Thyroid gland (tissue), 4 donors: Measurements from ENCODE around the gene CHST11. TPM values are rescaled to one million over a fixed set of nuclear protein-coding genes. Genes with fewer than 3 reads are reported as not detected.

ENCODE experiments used
- DNase-seq, 2 donors: peaks; one replicate each; pipeline ENCODE4 v3.0.0-alpha.2; 2019
- H3K27ac ChIP-seq, 3 donors: fragments of 200-600 bp; sonication (generic); 1 replicate in 2 of 3; 2 replicates in 1 of 3; pipeline ENCODE4 v1.5.1; 2016 to 2019; ENCODE audit warnings: mild to moderate bottlenecking in 1 of 3, moderate library complexity in 1 of 3
- H3K27me3 ChIP-seq: fragments of 200-600 bp; sonication (generic); one replicate; pipeline ENCODE4 v1.5.1; 2019
- H3K36me3 ChIP-seq, 2 donors: fragments of 200-600 bp; sonication (generic); one replicate each; pipeline ENCODE4 v1.5.1; 2016 to 2019
- H3K4me1 ChIP-seq, 2 donors: fragments of 200-600 bp; sonication (generic); one replicate each; pipeline ENCODE4 v1.5.1; 2017 to 2019
- H3K4me3 ChIP-seq, 3 donors: fragments of 200-600 bp; sonication (generic); replicated peaks in 1 of 3; 1 replicate in 2 of 3; 2 replicates in 1 of 3; pipeline ENCODE4 v1.5.1; 2016; ENCODE audit warnings: mild to moderate bottlenecking in 1 of 3
- H3K9me3 ChIP-seq: fragments of 200-600 bp; sonication (generic); one replicate; pipeline ENCODE4 v1.5.1; 2017
- CTCF ChIP-seq, 6 experiments: fragments of 200-600 bp in 3 of 6; fragments of 450-650 bp in 3 of 6; sonication (generic) in 3 of 6; IDR thresholded peaks; one replicate each; pipeline ENCODE4 v1.5.1; 2016 to 2019; ENCODE audit warnings: antibody characterized with exemption in 6 of 6, mild to moderate bottlenecking in 2 of 6, inconsistent platforms in 1 of 6, moderate library complexity in 1 of 6
- POLR2A ChIP-seq, 2 donors: fragments of 450-650 bp; IDR thresholded peaks; one replicate each; pipeline ENCODE4 v1.6.1; 2017; ENCODE audit warnings: antibody characterized with exemption in 2 of 2, mild to moderate bottlenecking in 2 of 2, moderate library complexity in 1 of 2
- WGBS, 2 donors: methylation state at CpG; one replicate each; pipeline ENCODE4 v1.1.5; 2017; 5-methylcytosine and 5-hydroxymethylcytosine counted together
- intact Hi-C: fragments of 100-400 bp; cut with DNase I; formaldehyde crosslinking; loops from one replicate; pipeline ENCODE4 v1.15.1; 2023
- total RNA-seq, 4 donors: library from RNA; depleted of rRNA; stranded (reverse); fragments of >200 nt; gene quantifications; one replicate each; pipeline ENCODE4 v1.2.3, GENCODE V29; 2016

CHST11 gene
- total RNA-seq, 4 donors from 2014 or later: 6.9 to 11.6 (median 8.0) TPM

DNA sequence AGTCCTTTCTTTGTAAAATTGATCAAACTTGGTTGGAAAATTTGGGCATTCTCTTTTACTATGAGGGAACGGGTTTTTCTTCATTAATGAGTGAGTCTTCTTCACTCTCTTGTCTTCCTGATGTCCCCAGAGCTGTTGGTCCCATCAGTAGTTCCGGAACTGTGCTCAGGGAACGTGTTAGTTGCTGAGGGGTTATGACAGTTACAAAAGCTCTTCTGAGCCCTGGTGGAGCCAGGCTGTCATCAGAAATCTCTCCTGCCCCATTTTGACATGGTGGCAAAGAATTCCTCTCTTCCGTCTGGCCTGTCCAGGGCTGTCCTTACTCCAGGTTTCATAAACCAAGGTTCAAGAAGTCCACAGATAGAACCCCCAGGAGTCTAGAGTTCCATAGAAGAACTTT lies 292.8 kb downstream of the CHST11 start:
- 92 to 98% methylated on average over 4 of the region's 4 CpGs for WGBS, 2 donors
- TF ChIP-seq CTCF (IDR thresholded peaks at IDR 0.05): no peak
- TF ChIP-seq POLR2A (IDR thresholded peaks at IDR 0.05): no peak
- intact Hi-C loops: no loop called here

GRCh38 chr12:104750061-104750460 lies 293.3 kb downstream of the CHST11 start:
- no peak for TF ChIP-seq CTCF (IDR thresholded peaks at IDR 0.05)
- TF ChIP-seq POLR2A (IDR thresholded peaks at IDR 0.05): no peak
- 78 to 92% methylated on average over 5 of the region's 5 CpGs for WGBS, 2 donors
- Histone ChIP-seq H3K9me3 (no peaks in the 10 kb centered on the region), H3K4me1 (no peaks in the 10 kb centered on the region), H3K27ac (no peak overlapping the region), H3K4me3 (no peak overlapping the region), H3K27me3 (no peaks in the 10 kb centered on the region), H3K36me3 (no peaks in the 10 kb centered on the region)
- intact Hi-C loops: no loop called here
- no peak for DNase-seq

More for the DNA sequence above, 292.8 kb downstream of the CHST11 start:
- no peak overlapping the region for H3K27ac ChIP-seq
- H3K4me1 ChIP-seq: no peaks in the 10 kb centered on the region
- H3K9me3 ChIP-seq: no peaks in the 10 kb centered on the region
- no peak for DNase-seq
- no peaks in the 10 kb centered on the region for H3K36me3 ChIP-seq
- no peak overlapping the region for H3K4me3 ChIP-seq
- no peaks in the 10 kb centered on the region for H3K27me3 ChIP-seq

DNA sequence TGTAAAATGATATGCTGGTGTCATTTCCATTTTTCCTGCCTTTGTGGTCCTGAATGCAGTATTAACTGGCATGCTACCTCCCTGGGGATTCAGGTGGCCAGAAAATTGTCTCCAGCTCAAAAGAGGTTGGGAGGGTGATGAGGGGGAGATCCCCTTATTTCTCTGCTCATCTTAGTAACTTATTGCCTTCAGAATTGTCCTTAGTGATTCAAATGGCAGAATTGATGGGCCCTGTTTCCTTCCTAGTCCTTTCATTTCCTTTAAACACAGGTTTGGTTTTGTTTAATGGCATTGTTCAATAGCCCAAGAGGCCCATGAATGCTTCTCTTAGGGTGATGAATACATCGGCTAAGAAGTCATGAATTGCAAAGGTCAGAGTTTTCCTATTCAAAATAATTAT lies 294.4 kb downstream of the CHST11 start:
- H3K4me1 ChIP-seq: no peaks in the 10 kb centered on the region
- intact Hi-C loops: no loop called here
- WGBS, 2 donors: 81 to 85% methylated on average over 1 of the region's 1 CpG

DNA sequence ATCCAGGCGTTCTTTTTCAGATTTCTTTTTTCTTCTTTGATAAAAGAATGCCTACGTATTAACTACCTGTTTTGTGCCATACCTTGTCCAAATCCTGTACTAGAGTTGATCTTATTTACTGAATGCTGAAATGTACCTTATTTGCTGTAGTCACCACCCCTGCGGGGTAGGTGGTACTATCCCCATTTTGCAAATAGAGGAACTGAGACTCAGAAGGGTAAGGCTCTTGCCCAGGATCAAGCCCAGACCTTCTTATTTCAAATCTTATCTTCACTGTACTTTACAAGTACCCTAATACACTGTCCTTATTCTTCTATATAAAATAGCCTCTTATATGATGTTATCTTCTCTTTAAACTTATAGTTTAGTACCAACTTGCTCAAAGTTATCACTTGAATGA lies 294.8 kb downstream of the CHST11 start:
- Histone ChIP-seq H3K9me3 (no peaks in the 10 kb centered on the region), H3K27me3 (no peaks in the 10 kb centered on the region), H3K4me3 (no peak overlapping the region), H3K36me3 (no peaks in the 10 kb centered on the region), H3K27ac (no peak overlapping the region), H3K4me1 (no peaks in the 10 kb centered on the region)
- no peak for DNase-seq
- 96 to 97% methylated on average over 3 of the region's 3 CpGs for WGBS, 2 donors
- no peak for TF ChIP-seq POLR2A (IDR thresholded peaks at IDR 0.05)
- intact Hi-C loops: no loop called here

More for the DNA sequence above, 294.4 kb downstream of the CHST11 start:
- H3K9me3 ChIP-seq: no peaks in the 10 kb centered on the region
- DNase-seq: no peak
- H3K27me3 ChIP-seq: no peaks in the 10 kb centered on the region
- no peaks in the 10 kb centered on the region for H3K36me3 ChIP-seq
- no peak overlapping the region for H3K27ac ChIP-seq
- no peak for TF ChIP-seq POLR2A (IDR thresholded peaks at IDR 0.05)
- no peak for TF ChIP-seq CTCF (IDR thresholded peaks at IDR 0.05)
- no peak overlapping the region for H3K4me3 ChIP-seq

- intact Hi-C loops: no loop called here
These were observed 295.3 kb downstream of the CHST11 start for GRCh38 chr12:104752016-104752415.

More at GRCh38 chr12:104752016-104752415, 295.3 kb downstream of the CHST11 start:
- no peaks in the 10 kb centered on the region for H3K4me1 ChIP-seq
- no peaks in the 10 kb centered on the region for H3K27me3 ChIP-seq
- TF ChIP-seq CTCF (IDR thresholded peaks at IDR 0.05) (no peak), POLR2A (IDR thresholded peaks at IDR 0.05) (no peak)
- no peak for DNase-seq
- H3K36me3 ChIP-seq: peaks cover 0 to under 1% of the 10 kb centered on the region in 2 donors
- no peak overlapping the region for H3K4me3 ChIP-seq
- WGBS, 2 donors: 97 to 99% methylated on average over 4 of the region's 4 CpGs
- H3K27ac ChIP-seq: no peak overlapping the region
- no peaks in the 10 kb centered on the region for H3K9me3 ChIP-seq
